Measurements from ENCODE around the gene RARA.

Gene RARA

GRCh38 chr17:40360091-40360490, 51.1 kb downstream of the RARA start:
- no peak for DNase-seq (ENCODE audit: extremely low read depth, low read depth)
- no peak for TF ChIP-seq CTCF (IDR thresholded peaks at IDR 0.05; ENCODE audit: low read depth, low read length, missing control alignments)

GRCh38 chr17:40361063-40361924, 52.3 kb downstream of the RARA start:
- H3K4me3 ChIP-seq (replicated peaks; ENCODE audit: low read depth, low read length): no peak overlapping the region
- no peak for DNase-seq (ENCODE audit: extremely low read depth, low read depth)
- TF ChIP-seq CTCF (IDR thresholded peaks at IDR 0.05; ENCODE audit: low read depth, low read length, missing control alignments): no peak

More at GRCh38 chr17:40360091-40360490, 51.1 kb downstream of the RARA start:
- no peak overlapping the region for H3K4me3 ChIP-seq (replicated peaks; ENCODE audit: low read depth, low read length)

- TF ChIP-seq CTCF (IDR thresholded peaks at IDR 0.05; ENCODE audit: low read depth, low read length, missing control alignments): no peak
- DNase-seq (ENCODE audit: extremely low read depth, low read depth): no peak
Observed at GRCh38 chr17:40361925-40362695, 53.1 kb downstream of the RARA start.

GRCh38 chr17:40362696-40363110, 53.7 kb downstream of the RARA start:
- H3K4me3 ChIP-seq (replicated peaks; ENCODE audit: low read depth, low read length): peak overlapping the region; percentile 41
- TF ChIP-seq CTCF (IDR thresholded peaks at IDR 0.05; ENCODE audit: low read depth, low read length, missing control alignments): peak; percentile 81
- DNase-seq (ENCODE audit: extremely low read depth, low read depth): no peak

More at GRCh38 chr17:40361925-40362695, 53.1 kb downstream of the RARA start:
- peak overlapping the region; percentile 41; the same call in 1 of the 2 replicates for H3K4me3 ChIP-seq (replicated peaks; ENCODE audit: low read depth, low read length)

GRCh38 chr17:40363111-40363827, 54.3 kb downstream of the RARA start:
- H3K4me3 ChIP-seq (replicated peaks; ENCODE audit: low read depth, low read length): peak overlapping the region; percentile 41
- no peak for TF ChIP-seq CTCF (IDR thresholded peaks at IDR 0.05; ENCODE audit: low read depth, low read length, missing control alignments)
- DNase-seq (ENCODE audit: extremely low read depth, low read depth): no peak

- peak within 1 kb of the TSS; percentile 41 for H3K4me3 ChIP-seq (replicated peaks; ENCODE audit: low read depth, low read length)
- DNase-seq (ENCODE audit: extremely low read depth, low read depth): no peak
- no peak for TF ChIP-seq CTCF (IDR thresholded peaks at IDR 0.05; ENCODE audit: low read depth, low read length, missing control alignments)
Observed at GRCh38 chr17:40364121-40364861, 55.3 kb downstream of the RARA start, which contains the start of gene GJD3. Gene GJD3 (minus strand): TSS chr17:40364737. CDS start chr17:40363815, 922 bp downstream.
